ENCODE results near the gene SRRM4. TPM values are rescaled to one million over a fixed set of nuclear protein-coding genes. Genes with fewer than 3 reads are reported as not detected.

SRRM4 gene
- total RNA-seq, 4 donors from 2014 or later = under 0.01 to 0.14 (median 0.09) TPM; not detected in 1

- intact Hi-C loops (cut with DNase I; ENCODE audit: low total_unique reads) = no loop called here
- TF ChIP-seq POLR2A (IDR thresholded peaks at IDR 0.05) = no peak
- TF ChIP-seq CTCF (IDR thresholded peaks at IDR 0.05) = no peak
- H3K4me1 ChIP-seq = no peaks in the 10 kb centered on the region
Observed at GRCh38 chr12:119036878-119037825, 55.8 kb downstream of the SRRM4 start.

GRCh38 chr12:119044094-119044493, 62.8 kb downstream of the SRRM4 start:
- Histone ChIP-seq H3K27ac (no peak overlapping the region), H3K4me3 (no peak overlapping the region), H3K9me3 (no peaks in the 10 kb centered on the region), H3K36me3 (no peaks in the 10 kb centered on the region), H3K27me3 (no peaks in the 10 kb centered on the region), H3K4me1 (no peaks in the 10 kb centered on the region)
- intact Hi-C loops (cut with DNase I; ENCODE audit: low total_unique reads) = no loop called here
- TF ChIP-seq CTCF (IDR thresholded peaks at IDR 0.05) (no peak), POLR2A (IDR thresholded peaks at IDR 0.05) (no peak)
- no peak for DNase-seq

More at GRCh38 chr12:119036878-119037825, 55.8 kb downstream of the SRRM4 start:
- Histone ChIP-seq H3K9me3 (no peaks in the 10 kb centered on the region), H3K4me3 (no peak overlapping the region), H3K27ac (no peak overlapping the region), H3K36me3 (no peaks in the 10 kb centered on the region), H3K27me3 (no peaks in the 10 kb centered on the region)
- no peak for DNase-seq

GRCh38 chr12:119047641-119048040, 66.3 kb downstream of the SRRM4 start:
- no peak for DNase-seq
- no peaks in the 10 kb centered on the region for H3K9me3 ChIP-seq
- TF ChIP-seq POLR2A (IDR thresholded peaks at IDR 0.05) (no peak), CTCF (IDR thresholded peaks at IDR 0.05) (no peak)
- no peaks in the 10 kb centered on the region for H3K4me1 ChIP-seq
- no peak overlapping the region for H3K4me3 ChIP-seq
- no peaks in the 10 kb centered on the region for H3K27me3 ChIP-seq
- no peak overlapping the region for H3K27ac ChIP-seq
- H3K36me3 ChIP-seq = no peaks in the 10 kb centered on the region
- intact Hi-C loops (cut with DNase I; ENCODE audit: low total_unique reads) = no loop called here

GRCh38 chr12:119050663-119051062, 69.3 kb downstream of the SRRM4 start:
- Histone ChIP-seq H3K4me1 (no peaks in the 10 kb centered on the region), H3K4me3 (no peak overlapping the region), H3K27ac (no peak overlapping the region), H3K36me3 (no peaks in the 10 kb centered on the region), H3K27me3 (no peaks in the 10 kb centered on the region), H3K9me3 (no peaks in the 10 kb centered on the region)
- intact Hi-C loops (cut with DNase I; ENCODE audit: low total_unique reads) = no loop called here
- no peak for DNase-seq
- TF ChIP-seq CTCF (IDR thresholded peaks at IDR 0.05) = no peak

GRCh38 chr12:119051474-119051873, 70.1 kb downstream of the SRRM4 start:
- intact Hi-C loops (cut with DNase I; ENCODE audit: low total_unique reads) = no loop called here
- no peaks in the 10 kb centered on the region for H3K27me3 ChIP-seq
- H3K4me3 ChIP-seq = no peak overlapping the region
- no peaks in the 10 kb centered on the region for H3K36me3 ChIP-seq
- H3K27ac ChIP-seq = no peak overlapping the region
- no peaks in the 10 kb centered on the region for H3K4me1 ChIP-seq
- no peak for DNase-seq
- H3K9me3 ChIP-seq = no peaks in the 10 kb centered on the region
- TF ChIP-seq CTCF (IDR thresholded peaks at IDR 0.05) (no peak), POLR2A (IDR thresholded peaks at IDR 0.05) (no peak)

Data from uterus (tissue), 4 donors.